GM12872 (cell line): Measurements from ENCODE around the gene HLA-DPA1.

Experiments used
- TF ChIP-seq, protein P1 (sequence below): IDR thresholded peaks from 3 replicates; pipeline ENCODE4 v1.5.1; 2011; ENCODE audit warnings: low read depth, mild to moderate bottlenecking, low read length, moderate library complexity; ENCODE audit not compliant: insufficient read depth

Gene HLA-DPA1

DNA sequence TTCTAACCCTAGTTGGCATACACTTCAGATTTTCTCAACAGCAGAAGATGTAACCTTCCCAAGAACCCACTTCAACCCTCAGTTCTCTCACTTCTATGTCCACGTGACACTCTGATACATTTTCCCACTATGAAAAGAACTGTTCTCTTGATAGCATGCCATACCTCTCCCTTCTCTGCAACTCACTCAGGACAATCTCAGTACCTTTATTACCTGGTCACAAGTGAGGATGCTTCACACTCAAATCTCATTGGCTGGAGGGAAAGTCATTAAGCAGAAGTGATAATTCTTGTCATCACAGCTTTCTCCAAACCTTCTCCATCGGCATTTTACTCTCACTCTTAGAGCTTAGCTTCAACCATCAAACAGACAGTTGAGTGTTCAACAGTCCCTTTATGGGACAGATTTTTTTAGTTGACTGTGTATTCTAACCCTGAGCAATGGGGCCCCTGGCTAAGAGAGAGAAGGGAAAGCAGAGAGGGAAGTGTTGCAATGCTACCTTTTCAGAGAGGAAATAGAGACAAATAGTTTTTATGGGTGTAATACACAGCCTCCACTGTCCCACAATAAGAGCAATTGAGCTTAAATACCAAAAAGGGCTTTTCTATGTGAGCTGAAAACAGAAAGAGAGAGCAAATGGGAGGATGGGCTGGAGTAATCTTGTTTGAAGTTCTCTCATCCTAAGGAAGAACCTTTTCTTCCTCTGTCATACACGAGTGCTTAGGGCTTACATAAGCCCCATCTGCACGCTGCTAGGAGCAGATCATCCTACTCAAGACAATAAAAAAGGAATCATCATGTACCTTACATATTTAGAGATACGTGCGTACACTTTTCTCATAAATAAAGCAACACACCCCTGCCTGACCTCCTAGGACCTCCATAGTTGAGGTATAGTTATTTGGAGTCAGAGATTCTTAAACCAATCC lies 16.0 kb downstream of the HLA-DPA1 start:
- TF ChIP-seq, protein P1, sequence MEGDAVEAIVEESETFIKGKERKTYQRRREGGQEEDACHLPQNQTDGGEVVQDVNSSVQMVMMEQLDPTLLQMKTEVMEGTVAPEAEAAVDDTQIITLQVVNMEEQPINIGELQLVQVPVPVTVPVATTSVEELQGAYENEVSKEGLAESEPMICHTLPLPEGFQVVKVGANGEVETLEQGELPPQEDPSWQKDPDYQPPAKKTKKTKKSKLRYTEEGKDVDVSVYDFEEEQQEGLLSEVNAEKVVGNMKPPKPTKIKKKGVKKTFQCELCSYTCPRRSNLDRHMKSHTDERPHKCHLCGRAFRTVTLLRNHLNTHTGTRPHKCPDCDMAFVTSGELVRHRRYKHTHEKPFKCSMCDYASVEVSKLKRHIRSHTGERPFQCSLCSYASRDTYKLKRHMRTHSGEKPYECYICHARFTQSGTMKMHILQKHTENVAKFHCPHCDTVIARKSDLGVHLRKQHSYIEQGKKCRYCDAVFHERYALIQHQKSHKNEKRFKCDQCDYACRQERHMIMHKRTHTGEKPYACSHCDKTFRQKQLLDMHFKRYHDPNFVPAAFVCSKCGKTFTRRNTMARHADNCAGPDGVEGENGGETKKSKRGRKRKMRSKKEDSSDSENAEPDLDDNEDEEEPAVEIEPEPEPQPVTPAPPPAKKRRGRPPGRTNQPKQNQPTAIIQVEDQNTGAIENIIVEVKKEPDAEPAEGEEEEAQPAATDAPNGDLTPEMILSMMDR: no peak

DNA sequence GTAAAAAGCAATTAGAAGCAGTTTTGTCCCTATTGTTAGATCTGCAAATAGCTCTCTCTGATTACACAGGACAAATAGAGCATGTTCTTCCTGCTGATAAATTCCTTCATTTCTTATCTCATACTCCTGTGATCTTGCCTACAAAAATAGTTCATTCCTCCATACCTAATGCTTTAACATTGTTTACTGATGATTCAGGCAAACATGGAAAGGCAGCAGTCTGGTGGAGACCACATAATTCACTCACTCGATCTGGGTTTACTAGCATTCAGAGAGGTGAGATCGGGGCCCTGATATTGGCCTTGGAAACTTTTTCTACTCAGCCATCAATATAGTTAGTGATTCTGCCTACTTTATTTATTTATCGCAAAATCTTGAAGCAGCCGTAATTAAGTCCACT lies 20.2 kb downstream of the HLA-DPA1 start:
- TF ChIP-seq, protein P1: no peak

DNA sequence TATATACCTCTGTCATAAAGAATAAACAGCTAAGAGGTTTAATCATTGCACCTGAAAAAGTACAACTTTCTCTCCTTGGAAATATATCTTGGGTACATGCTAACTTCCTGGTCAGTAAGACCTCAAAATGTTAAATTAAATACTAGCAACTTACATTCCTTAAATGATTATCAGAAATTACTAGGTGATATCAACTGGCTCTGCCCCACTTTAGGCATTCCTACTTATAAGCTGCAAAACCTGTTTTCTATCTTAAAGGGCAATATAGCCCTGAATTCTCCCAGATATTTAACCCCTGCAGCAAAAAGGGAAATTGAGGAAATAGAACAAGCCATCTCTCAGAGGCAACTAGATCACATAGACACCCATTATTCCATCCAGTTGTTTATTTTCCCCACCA lies 20.8 kb downstream of the HLA-DPA1 start:
- TF ChIP-seq, protein P1: no peak

DNA sequence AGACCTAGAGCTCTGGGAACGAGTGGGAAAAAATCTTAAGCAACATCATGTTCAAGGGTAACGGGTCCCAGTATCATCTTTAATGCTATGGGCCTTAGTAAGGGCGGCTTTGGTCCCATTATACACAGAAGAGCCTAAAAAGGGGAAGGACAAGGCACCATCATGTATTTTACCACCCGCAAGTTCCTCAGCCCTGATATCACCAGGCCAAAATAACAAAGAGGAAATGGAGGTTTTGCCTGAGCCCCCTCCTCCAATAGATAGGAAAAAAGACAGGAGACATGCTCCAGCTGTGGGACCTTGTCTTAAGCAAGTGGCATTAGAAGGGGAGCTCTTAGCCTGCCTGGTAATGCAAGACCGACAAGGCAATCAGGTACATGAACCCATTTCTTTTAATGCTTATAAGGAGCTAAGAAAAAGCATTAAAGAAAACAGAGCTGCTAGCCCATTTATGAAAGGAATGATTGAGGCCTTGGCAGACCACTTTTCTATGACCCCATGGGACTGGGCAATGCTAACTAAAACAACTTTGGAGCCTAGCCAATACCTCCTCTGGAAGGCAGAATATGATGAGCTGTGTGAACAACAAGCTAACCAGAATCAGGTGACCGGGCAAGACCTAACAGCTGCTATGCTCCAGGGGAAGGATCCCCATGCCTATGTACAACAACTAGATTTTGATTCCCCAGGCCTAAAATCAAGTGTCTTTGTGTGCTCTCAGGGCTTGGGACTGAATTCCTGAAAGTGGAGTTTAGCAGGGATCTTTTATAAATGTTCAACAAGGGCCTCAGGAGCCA lies 23.2 kb downstream of the HLA-DPA1 start:
- TF ChIP-seq, protein P1: no peak

DNA sequence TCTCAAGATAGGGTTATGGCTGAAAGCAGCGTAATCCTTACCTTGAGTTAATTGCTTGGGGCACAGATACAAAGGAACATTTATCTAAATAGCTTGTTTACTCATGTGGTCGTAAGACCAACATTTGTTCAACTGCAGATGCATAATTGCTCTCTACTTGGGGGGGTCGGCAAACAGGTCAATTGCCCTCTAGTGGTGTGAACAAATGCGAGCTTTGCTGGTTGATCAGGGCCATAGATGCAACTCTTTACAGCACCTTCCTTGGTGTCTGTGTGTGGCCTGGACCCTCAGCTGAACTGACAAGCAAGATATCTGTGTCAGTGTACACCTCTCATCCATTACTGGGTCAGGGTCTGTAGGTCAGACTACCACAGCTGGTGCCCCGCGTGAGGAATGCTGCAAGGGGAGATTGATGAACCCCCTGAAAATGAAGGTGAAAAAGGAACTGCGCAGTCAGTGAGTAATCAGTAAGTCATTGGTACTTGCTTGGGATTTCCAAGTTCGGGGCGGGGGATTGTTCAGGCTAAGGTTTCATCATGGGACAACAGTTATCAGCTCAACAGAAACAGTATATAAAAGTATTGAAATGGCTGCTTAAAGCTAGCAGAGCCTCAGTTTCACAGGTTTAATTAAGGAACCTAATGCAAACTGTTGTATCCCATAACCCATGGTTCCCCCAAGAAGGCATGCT lies 24.0 kb downstream of the HLA-DPA1 start:
- TF ChIP-seq, protein P1: peak; percentile 70

DNA sequence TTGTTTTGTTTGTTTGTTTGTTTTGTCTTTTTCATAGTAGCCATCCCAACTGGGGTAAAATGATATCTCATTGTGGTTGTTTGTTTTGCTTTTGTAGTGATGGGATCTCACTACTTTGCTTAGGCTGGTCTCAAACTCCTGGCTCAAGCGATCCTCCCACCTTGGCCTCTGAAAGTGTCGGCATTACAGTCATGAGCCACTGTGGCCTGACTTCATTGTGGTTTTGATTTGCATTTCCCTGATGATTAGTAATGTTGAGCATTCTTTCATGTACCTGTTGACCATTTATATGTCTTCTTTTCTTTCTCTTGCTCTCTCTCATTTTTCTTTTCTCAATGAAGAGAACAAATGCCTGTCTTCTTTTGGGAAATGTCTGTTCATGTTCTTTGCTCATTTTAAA lies 33.3 kb downstream of the HLA-DPA1 start:
- TF ChIP-seq, protein P1: no peak

DNA sequence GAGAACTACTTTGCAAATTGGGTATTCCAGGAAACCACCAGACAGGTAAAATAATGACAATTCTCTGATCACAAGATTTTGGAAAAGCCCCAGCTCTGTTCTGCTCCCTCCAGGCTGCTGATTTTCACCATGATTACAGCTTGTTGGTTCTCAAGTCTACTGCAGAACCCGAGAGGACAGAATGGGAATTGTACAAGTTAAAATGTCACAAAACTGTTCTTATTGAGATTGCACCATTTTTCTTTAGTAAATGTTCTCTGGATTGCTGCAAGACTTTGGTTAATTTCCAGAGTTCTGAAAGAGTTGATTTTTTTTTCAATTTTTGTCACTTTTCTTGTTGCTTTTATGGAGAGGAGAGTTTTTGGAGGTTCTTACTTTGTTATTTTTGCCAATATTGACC lies 36.9 kb downstream of the HLA-DPA1 start:
- TF ChIP-seq, protein P1: no peak
